Activated CD8-positive, alpha-beta memory T cell treated with anti-CD3 and anti-CD28 coated beads, Interleukin-2, amount 50 U/mL, for 24 hours (primary cell): ENCODE results near the gene PNKD.

ENCODE experiments used
- DNase-seq: peaks from one replicate; pipeline ENCODE4 v3.0.0-alpha.2; 2020; ENCODE audit errors: extremely low read depth

Gene PNKD

DNA sequence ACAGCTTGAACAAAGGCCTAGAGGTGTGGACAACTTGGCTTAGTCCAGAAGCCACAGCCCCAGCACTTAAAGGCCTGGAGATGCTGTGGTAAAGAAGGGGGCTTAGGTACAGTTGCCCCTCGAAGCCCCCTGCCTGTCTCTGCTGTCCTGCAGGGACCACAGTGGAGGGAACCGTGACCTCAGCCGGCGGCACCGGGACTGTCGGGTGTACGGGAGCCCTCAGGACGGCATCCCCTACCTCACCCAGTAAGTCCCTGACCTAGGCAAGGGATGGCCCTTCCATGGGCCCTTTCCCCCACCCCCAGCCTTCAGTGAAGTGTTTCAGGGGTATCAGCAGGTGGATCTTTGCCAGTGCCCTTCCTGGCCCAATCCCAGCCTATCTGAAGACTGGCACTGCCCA, 71.1 kb downstream of the PNKD start:
- DNase-seq: no peak

DNA sequence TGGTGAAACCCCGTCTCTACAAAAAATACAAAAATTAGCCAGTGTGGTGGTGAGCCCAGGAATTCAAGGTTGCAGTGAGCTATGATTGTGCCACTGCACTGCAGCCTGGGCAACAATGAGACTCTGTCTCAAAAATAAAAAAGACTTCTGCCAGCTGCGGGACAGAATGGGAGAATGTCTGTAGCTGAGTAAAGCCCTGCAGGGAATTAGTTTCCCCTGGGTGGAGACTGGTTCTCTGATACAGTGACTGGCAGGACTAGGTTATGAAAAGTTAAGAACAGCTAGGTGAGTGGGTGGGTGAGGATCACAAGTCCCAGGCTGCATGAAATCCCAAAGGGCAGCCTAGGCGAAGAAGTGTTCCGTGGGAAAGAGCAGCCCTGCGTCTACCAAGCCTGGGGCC, 72.5 kb downstream of the PNKD start:
- no peak for DNase-seq

DNA sequence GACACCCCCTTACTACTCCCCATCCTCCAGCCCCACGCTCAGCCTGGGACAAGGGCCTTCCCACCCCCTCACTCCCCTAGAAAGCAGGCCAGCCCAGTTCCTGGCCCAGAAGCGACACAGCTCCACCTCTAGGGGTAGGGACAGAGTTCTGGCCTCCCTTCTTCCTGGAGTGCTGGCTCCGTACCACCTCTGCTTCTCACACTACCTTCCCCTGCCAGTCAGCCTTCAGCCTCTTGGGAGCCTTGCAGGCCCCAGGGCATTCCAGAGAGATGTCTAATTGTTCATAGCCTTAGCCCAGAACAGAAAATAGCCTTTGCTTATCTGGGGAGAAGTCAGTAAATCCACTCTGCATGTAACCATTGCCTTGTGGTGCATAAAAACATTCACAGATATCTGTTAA, 73.3 kb downstream of the PNKD start:
- no peak for DNase-seq

DNA sequence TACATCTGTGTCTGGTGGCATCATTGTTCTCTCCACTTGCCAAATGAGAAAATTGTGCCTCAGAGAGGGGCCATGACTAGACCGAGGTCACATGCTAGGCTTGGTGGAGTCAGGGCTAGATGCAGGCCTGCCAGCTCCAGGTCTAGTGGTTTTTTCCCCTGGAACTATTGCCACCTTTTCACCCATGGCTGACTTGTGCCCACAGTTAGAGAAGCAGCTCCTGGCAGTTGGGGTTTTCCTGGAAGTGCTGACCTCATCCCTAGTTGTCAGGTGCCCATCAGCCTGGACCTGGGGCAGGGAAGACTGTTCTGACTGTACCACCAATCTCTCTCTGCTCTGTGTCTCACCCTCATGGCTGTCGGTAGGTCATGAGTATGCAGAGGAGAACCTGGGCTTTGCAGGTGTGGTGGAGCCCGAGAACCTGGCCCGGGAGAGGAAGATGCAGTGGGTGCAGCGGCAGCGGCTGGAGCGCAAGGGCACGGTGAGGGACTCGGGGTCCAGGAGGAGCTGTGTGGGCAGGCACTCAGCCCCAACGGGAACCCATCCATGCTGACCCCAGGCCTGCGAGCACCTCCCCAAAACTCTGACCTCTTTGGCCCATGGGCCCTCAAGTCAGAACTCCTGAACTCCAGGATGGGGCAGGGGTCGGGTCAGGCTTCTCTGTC, 73.9 kb downstream of the PNKD start:
- no peak for DNase-seq

DNA sequence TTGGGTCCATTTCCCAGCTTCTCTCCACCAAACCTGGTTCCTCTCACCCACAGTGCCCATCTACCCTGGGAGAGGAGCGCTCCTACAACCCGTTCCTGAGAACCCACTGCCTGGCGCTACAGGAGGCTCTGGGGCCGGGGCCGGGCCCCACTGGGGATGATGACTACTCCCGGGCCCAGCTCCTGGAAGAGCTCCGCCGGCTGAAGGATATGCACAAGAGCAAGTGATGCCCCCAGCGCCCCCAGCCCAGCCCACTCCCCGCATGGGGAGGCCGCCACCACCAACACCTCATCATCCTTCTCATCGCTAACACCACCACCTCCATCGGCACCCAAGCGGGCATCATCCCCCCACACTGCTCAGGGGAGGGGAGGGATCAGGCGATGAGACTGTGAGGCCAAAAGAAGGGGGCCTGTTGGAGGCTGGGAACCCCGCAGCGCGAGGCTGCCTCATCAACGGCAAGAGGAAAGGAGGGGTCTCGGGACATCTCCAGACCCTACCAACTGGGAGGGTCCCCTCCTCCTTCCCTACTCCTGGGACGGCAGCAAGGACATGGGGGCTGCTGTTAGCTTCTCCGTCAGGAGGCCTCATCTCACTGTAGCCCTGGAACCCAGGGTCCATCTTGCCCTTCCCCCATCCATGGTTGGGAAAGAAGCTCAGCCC, 74.6 kb downstream of the PNKD start:
- no peak for DNase-seq

DNA sequence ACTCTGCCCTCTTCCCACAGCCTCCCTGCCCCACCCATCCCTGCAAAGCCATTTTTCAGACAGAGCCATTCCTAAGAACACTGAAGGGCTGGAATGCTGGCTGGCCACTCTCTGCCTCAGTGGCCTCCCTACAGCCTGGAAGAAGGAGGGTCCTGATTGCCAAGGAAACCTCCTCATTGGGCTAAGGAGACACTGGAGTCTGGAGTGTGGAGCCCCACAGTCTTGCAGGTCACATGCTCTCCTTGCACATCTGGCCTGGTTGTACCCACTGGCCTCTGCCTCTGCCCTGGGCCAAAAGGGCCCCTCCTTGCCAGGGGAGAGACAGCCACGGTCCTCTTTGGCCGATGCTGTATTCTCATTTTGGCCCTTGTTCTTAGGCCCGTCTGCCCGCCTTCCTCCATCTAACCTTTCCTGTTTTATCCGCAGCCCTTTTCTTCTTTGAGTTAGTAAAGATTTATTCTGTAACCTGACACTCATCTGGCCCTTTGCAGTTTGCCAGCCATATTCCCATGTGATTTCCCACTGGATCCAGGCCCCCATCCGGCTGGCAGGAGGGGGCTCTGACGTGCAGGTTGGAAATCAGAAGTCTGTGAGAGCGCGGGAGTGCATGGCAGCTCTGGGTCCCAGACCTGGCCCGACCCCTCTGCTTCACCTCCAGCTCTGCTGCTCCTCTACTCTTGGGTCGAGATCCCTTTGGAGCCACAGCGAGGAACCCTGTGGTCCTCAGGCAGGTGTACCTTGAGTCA, 75.3 kb downstream of the PNKD start:
- DNase-seq: no peak

DNA sequence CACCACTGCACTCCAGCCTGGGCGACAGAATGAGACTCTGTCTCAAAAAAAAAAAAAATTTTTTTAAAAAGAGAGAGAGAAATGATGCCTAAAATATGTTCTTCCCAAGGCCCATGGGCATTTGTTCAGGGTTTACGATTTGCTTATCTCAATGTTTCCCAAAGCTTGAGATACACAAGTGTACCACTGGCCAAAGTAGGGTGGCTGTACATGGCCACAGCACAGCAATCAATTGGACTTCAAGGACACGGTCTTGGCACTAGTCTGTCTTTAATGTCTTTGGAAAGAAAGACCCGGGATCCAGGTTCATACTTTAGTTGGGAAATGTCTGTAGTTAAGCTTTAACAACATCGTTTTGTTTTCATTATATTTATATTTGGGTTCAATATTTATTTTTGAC, 76.9 kb downstream of the PNKD start:
- DNase-seq: no peak

DNA sequence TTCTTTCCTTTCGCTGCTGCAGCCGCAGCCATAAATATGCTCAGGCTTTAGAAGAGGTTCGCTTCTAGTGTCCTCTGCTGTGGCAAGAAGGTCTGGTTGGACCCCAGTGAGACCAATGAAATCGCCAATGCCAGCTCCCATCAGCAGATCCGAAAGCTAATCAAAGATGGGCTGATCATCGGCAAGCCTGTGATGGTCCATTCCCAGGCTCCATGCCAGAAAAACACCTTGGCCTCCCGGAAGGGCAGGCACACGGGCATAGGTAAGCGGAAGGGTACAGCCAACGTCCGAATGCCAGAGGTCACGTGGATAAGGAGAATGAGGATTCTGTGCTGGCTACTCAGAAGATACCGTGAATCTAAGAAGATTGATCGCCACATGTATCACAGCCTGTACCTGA, 83.7 kb downstream of the PNKD start:
- no peak for DNase-seq

DNA sequence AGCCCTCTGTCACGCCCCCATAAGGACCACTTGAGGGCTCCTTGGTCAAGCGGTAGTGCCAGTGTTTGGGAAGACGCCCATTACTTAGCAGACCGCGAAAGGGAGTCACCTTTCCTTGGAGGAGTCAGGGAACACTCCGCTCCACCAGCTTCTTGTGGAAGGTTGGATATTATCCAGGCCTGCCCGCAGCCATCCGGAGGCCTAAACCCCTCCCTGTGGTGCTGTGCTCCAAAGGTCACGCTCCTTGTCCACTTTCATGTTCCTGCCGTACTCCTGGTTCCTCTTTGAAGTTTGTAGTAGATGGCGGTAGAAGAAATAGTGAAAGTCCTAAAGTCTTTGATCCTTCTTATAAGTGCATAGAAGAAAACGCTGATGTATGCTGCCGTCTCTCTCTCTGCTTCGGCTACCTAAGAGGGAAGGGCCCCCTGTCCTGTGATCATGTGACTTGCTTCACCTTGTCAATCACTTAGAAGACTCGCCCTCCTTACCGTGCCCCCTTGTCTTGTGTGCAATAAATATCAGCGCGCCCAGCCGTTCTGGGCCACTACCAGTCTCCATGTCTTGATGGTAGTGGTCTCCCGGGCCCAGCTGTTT, 84.6 kb downstream of the PNKD start:
- DNase-seq: no peak

DNA sequence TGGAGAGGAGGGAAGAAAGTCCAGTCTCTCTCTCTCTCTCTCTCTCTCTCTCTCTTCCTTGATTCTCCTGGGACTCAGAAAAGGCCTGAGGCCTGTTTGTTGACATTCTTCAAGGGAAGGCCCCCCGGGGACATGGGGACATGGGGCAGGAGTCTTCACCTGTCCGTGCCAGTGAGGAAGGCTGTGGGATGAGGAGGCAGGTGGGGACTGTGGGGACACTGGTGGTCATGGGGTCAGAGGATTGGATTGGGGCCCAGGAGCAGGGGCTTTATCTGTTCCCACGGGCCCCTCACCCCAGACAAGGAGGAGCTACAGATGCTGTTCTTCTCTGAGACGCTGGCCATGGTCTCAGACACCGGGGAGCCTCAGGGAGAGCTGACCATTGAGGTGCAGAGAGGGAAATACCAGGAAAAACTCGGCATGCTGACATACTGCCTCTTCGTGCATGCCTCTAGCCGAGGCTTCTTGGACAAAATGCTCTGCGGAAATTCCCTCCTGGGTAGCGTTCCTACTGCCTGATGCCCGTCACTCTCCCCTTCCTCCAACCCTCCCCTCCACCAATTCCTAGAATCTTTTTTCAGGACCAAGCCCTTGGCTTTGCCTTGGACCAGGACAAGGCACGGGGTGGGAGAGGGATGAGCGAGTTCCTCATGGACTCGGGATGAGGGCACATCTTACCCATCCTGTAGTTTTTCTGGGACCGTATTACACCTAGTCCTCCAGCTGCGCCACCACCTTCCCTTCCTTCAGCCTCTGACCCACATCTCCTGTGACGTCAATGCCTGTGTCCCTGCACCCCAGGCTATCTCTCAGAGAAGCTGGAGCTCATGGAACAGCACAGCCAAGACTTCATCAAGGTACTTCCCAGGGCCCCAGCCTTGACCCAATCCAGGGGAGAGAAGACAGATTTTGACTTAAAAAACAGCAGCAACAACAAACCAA, 87.2 kb downstream of the PNKD start:
- DNase-seq: no peak

DNA sequence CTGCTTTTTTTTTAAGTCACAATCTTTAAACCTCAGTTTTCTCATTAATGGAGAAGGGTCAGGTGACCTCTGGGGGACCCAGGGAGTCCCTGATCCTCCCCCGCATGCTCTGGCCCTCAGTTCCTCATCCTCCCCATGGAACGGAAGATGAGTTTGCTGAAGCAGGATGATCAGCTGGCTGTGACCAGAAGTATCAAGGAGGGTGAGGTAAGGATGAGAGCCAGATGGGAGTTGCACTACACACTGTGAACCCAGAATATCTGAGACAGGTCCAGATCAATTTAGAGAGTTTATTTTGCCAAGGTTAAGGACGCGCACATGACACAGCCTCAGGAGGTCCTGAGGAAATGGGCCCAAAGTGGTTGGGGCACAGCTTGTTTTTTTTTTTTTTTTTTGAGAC, 90.1 kb downstream of the PNKD start:
- no peak for DNase-seq

DNA sequence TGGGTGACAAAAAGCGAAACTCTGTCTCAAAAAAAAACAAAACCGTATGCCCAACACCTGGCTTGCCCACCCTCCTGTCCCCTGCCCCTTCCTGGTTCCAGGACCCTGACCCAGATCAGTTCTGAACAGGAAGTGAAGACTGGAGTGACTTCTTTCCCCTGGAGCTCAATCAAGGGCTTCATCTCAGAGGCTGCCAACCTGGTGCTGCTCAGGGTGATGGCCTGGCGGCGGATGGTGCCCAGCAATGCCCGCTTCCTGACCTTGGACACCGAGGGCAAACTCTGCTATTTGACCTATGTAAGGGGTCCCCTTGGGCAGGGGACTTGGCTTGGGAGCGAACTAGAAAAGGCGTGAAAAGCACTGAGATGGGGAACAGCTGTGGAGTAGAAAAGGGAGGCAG, 92.3 kb downstream of the PNKD start:
- no peak for DNase-seq

DNA sequence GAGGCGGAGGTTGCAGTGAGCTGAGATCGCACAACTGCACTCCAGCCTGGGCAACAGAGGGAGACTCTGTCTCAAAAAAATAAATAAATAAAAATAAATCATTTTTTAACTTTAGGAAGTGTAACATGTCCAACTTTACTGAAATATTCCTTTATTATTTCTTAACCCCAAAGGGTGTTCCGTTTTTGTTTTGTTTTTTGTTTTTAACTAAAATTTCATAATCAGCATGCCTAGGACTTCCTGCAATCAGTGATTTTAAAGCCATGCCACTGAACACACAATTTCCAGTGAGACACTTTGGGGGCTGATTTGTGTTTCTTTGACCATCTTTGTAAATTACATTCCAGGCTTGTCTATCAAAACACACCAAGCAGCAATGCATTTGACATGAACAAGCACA, 93.4 kb downstream of the PNKD start:
- DNase-seq: no peak

DNA sequence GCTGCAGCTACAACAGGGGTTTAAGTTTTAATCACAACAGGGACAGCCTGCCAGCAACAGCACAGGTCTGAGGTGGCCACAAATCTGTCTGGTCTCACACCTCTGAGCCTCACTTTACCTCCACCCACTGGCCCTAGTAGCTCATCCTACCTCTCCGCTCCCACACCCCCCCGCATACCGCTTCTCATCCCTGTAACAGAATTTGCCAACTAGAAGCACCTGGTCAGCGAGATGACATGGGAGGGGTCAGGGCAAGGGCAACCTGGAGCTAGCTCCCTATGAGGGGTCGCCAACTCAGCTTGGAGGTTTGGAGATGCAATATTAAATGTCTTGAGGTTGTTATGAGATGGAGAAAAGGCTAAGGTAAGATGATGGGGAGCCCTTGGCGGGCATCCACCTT, 93.9 kb downstream of the PNKD start:
- DNase-seq: no peak

DNA sequence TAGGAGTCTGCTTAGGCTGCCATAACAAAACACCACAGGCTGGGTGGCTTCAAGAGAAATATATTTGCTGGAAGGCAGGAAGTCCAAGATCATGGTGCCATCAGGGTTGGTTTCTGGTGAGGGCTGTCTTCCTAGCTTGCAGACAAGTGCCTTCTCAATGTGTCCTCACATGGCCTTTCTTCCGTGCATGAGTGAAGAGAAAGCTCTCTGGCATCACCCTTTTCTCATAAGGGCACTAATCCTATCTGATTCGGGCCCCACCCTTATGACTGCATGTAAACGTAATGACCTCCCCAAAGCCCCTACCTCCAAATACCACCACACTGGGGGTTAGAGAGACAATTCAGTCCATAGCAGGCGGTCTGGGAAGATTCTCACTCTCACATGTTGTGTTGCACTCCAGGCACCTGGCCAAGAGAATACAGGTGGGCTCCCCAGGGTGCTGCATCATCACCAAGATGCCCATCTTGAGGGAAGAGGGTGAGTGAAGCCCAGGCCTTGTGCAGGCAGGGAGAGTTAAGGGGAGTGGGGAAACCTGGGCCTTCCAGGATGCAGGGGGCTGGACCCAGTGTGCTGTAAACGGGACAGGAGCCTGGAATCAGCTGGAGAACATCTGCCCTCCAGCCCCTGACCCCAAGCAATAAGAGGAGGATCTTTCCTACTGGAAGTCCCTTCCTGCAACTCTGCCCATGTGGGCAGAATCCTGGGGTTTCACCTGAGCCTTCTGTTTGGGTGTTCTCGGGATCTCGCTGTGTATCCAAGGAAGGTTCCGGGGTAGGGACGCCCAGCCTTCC, 96.5 kb downstream of the PNKD start:
- DNase-seq: no peak

DNA sequence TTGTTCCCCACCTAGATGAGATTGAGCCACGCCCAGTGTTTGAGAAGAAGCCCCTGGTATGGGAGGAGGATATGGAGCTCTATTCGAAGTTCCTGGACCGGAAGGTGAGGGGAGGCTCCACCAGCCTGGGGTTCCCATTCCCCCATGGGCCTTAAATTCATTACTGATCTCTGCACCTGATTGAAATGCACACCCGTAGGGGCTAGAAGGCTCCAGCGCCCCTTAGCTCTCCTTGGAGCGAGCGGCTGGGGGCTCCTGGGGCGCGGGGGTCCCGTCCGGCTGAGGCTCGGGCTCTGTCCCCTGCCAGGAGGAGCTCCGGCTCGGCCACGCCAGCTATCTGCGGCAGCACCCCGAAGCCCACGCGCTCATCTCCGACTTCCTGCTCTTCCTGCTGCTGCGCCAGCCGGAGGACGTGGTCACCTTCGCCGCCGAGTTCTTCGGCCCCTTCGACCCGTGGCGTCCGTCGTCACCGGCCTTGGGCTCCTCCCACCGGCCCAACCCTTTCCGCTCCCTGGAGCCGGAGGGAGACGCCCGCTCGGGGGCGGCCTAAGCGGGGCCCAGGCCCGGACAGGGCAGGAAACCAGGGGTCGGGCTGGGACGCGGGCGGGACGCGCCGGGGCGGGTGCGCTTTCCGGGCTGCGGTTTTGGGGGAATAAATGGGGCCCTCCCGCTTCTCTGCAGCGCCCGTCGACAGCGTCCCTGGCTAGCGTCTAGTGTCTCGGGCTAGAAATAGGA, 97.3 kb downstream of the PNKD start:
- DNase-seq: peak; percentile 39

DNA sequence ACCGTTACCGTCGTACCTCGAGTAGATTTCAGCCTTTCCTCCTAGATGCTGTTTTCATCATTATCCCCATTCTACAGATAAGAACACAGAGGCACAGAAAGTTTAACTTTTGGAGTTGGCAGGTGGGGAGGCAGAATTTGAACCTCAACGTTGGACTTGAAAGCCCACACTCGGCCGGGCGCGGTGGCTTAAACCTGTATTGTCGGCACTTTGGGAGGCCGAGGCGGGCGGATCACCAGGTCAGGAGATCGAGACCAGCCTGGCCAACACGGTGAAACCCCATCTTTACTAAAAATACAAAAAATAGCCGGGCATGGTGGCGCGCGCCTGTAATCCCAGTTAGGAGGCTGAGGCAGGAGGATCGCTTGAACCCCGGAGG, 97.8 kb downstream of the PNKD start:
- DNase-seq: no peak

DNA sequence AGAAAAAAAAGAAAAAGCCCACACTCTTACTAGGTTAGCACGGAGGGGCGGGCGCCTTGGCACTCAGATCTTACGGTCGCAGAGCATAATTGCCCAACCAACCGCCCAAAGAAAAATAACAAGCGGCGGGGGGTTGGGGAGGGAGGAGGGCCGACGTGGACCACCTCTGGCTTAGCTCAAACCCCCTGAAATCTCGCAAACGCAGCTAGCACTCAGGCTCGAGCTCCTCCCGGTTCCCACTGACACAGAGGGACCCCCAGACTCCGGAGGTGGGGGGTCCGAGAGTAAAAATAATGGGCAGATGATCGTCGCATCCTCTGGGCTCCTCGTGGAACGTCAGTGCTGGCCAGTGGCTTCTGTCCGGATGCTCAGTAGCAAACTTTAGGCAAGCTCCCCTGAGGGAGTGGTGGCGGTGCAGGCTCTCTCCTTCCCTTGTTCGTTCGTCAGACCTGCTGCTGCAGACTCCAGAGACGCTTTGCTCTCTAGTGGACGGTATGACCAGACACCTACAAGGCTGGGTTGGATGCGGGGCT, 98.4 kb downstream of the PNKD start:
- DNase-seq: no peak

DNA sequence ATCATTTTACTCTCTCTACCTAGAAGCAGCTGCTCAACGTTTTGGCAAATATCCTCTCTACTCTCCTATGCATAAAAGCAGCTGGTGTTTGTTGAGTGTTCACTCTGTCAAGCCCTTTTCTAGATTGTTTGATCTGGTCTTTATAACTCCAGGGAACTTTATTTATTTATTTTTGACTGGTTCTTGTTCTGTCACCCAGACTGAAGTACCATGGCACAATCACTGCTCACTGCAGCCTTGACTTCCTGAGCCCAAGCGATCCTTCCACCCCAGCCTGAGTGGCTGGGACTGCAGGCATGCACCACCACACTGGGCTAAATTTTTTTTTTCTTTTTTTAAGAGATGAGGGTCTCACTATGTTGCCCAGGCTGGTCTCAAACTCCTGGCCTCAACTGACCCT, 99.0 kb downstream of the PNKD start:
- no peak for DNase-seq
